Neural cell (in vitro differentiated cells): ENCODE results near the gene ZSWIM6. TPM values are rescaled to one million over a fixed set of nuclear protein-coding genes. Genes with fewer than 3 reads are reported as not detected.

Experiments
- H2AFZ ChIP-seq: fragments of 200-600, 300-800 bp; sonication (generic), shearing (Covaris generic); 2 replicates; pipeline ENCODE4 v1.6.0; 2014; ENCODE audit warnings: low read depth, mild to moderate bottlenecking, antibody characterized with exemption, low read length, moderate library complexity
- H3F3A ChIP-seq: fragments of 200-600 bp; shearing (Covaris generic); 2 replicates; pipeline ENCODE4 v1.6.1; 2016; ENCODE audit warnings: mild to moderate bottlenecking, moderate library complexity, mixed read lengths, antibody characterized with exemption, low read length; ENCODE audit not compliant: insufficient read depth, poor library complexity, severe bottlenecking
- H3K27ac ChIP-seq: fragments of 200-600, 300-800 bp; sonication (generic), shearing (Covaris generic); 2 replicates; pipeline ENCODE4 v1.5.1; 2014; ENCODE audit warnings: mild to moderate bottlenecking, low read length, moderate library complexity
- H3K27me3 ChIP-seq: fragments of 300-800, 200-600 bp; sonication (generic), shearing (Covaris generic); 2 replicates; pipeline ENCODE4 v1.6.0; 2014; ENCODE audit warnings: mild to moderate bottlenecking, low read depth, low read length, moderate library complexity; ENCODE audit not compliant: insufficient read depth
- H3K36me3 ChIP-seq: fragments of 300-800, 200-600 bp; sonication (generic), shearing (Covaris generic); 2 replicates; pipeline ENCODE4 v1.5.1; 2014; ENCODE audit warnings: mild to moderate bottlenecking, antibody characterized with exemption, low read length, moderate library complexity; ENCODE audit not compliant: insufficient read depth
- H3K4me2 ChIP-seq: fragments of 300-800, 200-600 bp; sonication (generic), shearing (Covaris generic); 2 replicates; pipeline ENCODE4 v1.6.0; 2014; ENCODE audit warnings: mild to moderate bottlenecking, low read length
- H3K4me3 ChIP-seq: fragments of 300-800, 200-600 bp; sonication (generic), shearing (Covaris generic); 2 replicates; pipeline ENCODE4 v1.5.1; 2014; ENCODE audit warnings: mild to moderate bottlenecking, low read length, moderate library complexity
- H3K79me2 ChIP-seq: fragments of 200-600 bp; shearing (Covaris generic); replicated peaks from 2 replicates; pipeline ENCODE4 v1.6.0; 2014; ENCODE audit warnings: mild to moderate bottlenecking, low read length, moderate library complexity; ENCODE audit not compliant: insufficient read depth
- H3K9ac ChIP-seq: fragments of 300-800, 200-600 bp; sonication (generic), shearing (Covaris generic); 2 replicates; pipeline ENCODE4 v1.6.1; 2016; ENCODE audit warnings: mild to moderate bottlenecking, low read length, mixed read lengths
- H3K9me2 ChIP-seq: fragments of 200-600 bp; shearing (Covaris generic); 2 replicates; pipeline ENCODE4 v1.6.1; 2016; ENCODE audit warnings: mild to moderate bottlenecking, low read length, mixed read lengths; ENCODE audit not compliant: insufficient read depth
- H3K9me3 ChIP-seq: fragments of 200-600, 300-800 bp; sonication (generic), shearing (Covaris generic); 2 replicates; pipeline ENCODE4 v1.6.1; 2016; ENCODE audit warnings: mild to moderate bottlenecking, mixed run types, low read length, moderate library complexity, mixed read lengths
- H4K20me1 ChIP-seq: fragments of 200-600 bp; shearing (Covaris generic); 2 replicates; pipeline ENCODE4 v1.6.1; 2016; ENCODE audit warnings: mild to moderate bottlenecking, mixed run types; ENCODE audit not compliant: insufficient read depth
- CTCF ChIP-seq: fragments of 450-650 bp; IDR thresholded peaks from 2 replicates; pipeline ENCODE4 v1.5.1; 2014; ENCODE audit warnings: antibody characterized with exemption, mild to moderate bottlenecking, moderate library complexity; ENCODE audit not compliant: poor library complexity, severe bottlenecking
- EP300 ChIP-seq: fragments of 450-650 bp; conservative IDR thresholded peaks from 2 replicates; pipeline ENCODE4 v1.6.1; 2014; ENCODE audit warnings: antibody characterized with exemption, mild to moderate bottlenecking, moderate library complexity; ENCODE audit not compliant: poor library complexity, severe bottlenecking
- EZH2 ChIP-seq: fragments of 200-600, 300-800 bp; shearing (Covaris generic), sonication (generic); IDR thresholded peaks from 2 replicates; pipeline ENCODE4 v1.6.1; 2014; ENCODE audit warnings: antibody characterized with exemption, low read length, borderline replicate concordance, mild to moderate bottlenecking; ENCODE audit not compliant: insufficient read depth, poor library complexity, severe bottlenecking
- MXI1 ChIP-seq: fragments of 450-650 bp; conservative IDR thresholded peaks from 2 replicates; pipeline ENCODE4 v1.6.1; 2014; ENCODE audit warnings: antibody characterized with exemption, mild to moderate bottlenecking; ENCODE audit not compliant: poor library complexity, severe bottlenecking
- POLR2AphosphoS5 ChIP-seq: IDR thresholded peaks from 2 replicates; pipeline ENCODE4 v1.6.1; 2012
- RAD21 ChIP-seq: fragments of 450-650 bp; conservative IDR thresholded peaks from 2 replicates; pipeline ENCODE4 v1.6.1; 2014; ENCODE audit warnings: antibody characterized with exemption, mild to moderate bottlenecking, moderate library complexity
- REST ChIP-seq: IDR thresholded peaks from 2 replicates; pipeline ENCODE4 v1.6.1; 2012; ENCODE audit warnings: borderline replicate concordance
- SMC3 ChIP-seq: fragments of 450-650 bp; conservative IDR thresholded peaks from 2 replicates; pipeline ENCODE4 v1.6.1; 2014; ENCODE audit warnings: antibody characterized with exemption, mild to moderate bottlenecking, moderate library complexity; ENCODE audit not compliant: poor library complexity
- TAF1 ChIP-seq: IDR thresholded peaks from 2 replicates; pipeline ENCODE4 v1.6.1; 2012; ENCODE audit warnings: low read depth
- polyA plus RNA-seq: library from polyadenylated mRNA; depleted of rRNA; stranded (reverse); fragments of >200 nt; gene quantifications from 2 replicates; pipeline ENCODE4 v1.2.3, GENCODE V29; 2014

The ZSWIM6 gene
- polyA plus RNA-seq, 1 donor from 2014 or later = 43.6 TPM

GRCh38 chr5:61586096-61587084 lies 254.3 kb downstream of the ZSWIM6 start:
- H4K20me1 ChIP-seq = no peaks in the 10 kb centered on the region
- H3K9ac ChIP-seq = no peak overlapping the region
- H3K36me3 ChIP-seq = no peaks in the 10 kb centered on the region
- no peaks in the 10 kb centered on the region for H3K79me2 ChIP-seq
- H3K27me3 ChIP-seq = no peaks in the 10 kb centered on the region
- no peak overlapping the region for H2AFZ ChIP-seq
- no peaks in the 10 kb centered on the region for H3K9me3 ChIP-seq
- no peak overlapping the region for H3K4me2 ChIP-seq
- TF ChIP-seq SMC3 (no peak), RAD21 (no peak), TAF1 (no peak), EZH2 (no peak), REST (no peak), CTCF (no peak), MXI1 (no peak), POLR2AphosphoS5 (no peak), EP300 (no peak)
- H3K27ac ChIP-seq = no peak overlapping the region
- no peaks in the 10 kb centered on the region for H3F3A ChIP-seq
- no peak overlapping the region for H3K4me3 ChIP-seq
- H3K9me2 ChIP-seq = no peaks in the 10 kb centered on the region

- Histone ChIP-seq H4K20me1 (no peaks in the 10 kb centered on the region), H3K27me3 (no peaks in the 10 kb centered on the region), H3K27ac (no peak overlapping the region), H3K4me3 (no peak overlapping the region), H2AFZ (no peak overlapping the region), H3K4me2 (no peak overlapping the region), H3K79me2 (no peaks in the 10 kb centered on the region), H3K9me2 (no peaks in the 10 kb centered on the region), H3F3A (no peaks in the 10 kb centered on the region), H3K36me3 (no peaks in the 10 kb centered on the region), H3K9ac (no peak overlapping the region), H3K9me3 (no peaks in the 10 kb centered on the region)
- TF ChIP-seq POLR2AphosphoS5 (no peak), SMC3 (no peak), CTCF (no peak), RAD21 (no peak), EZH2 (no peak), EP300 (no peak), MXI1 (no peak), REST (no peak)
Observed at GRCh38 chr5:61587125-61587524, 255.1 kb downstream of the ZSWIM6 start.
